ENCODE measurements around the gene SEC61B. TPM values are rescaled to one million over a fixed set of nuclear protein-coding genes. Genes with fewer than 3 reads are reported as not detected.

SEC61B gene
- total RNA-seq, 2 experiments from 2014 or later, result 83.4 to 84.2 TPM

GRCh38 chr9:99234618-99235017 lies 12.5 kb downstream of the SEC61B start:
- no peak overlapping the region for H3K4me3 Mint-ChIP-seq
- no peak overlapping the region for H3K4me3 ChIP-seq (ENCODE audit: low read length)
- no peak overlapping the region for H3K27ac ChIP-seq (ENCODE audit: low read depth in 1 of 2, low read length in 2 of 2)
- ATAC-seq (ENCODE audit: poor library complexity), result no peak
- no peaks in the 10 kb centered on the region for H3K27me3 ChIP-seq (ENCODE audit: control insufficient read depth in 1 of 2, insufficient read depth in 2 of 2, low read length in 2 of 2)
- TF ChIP-seq, protein P1, sequence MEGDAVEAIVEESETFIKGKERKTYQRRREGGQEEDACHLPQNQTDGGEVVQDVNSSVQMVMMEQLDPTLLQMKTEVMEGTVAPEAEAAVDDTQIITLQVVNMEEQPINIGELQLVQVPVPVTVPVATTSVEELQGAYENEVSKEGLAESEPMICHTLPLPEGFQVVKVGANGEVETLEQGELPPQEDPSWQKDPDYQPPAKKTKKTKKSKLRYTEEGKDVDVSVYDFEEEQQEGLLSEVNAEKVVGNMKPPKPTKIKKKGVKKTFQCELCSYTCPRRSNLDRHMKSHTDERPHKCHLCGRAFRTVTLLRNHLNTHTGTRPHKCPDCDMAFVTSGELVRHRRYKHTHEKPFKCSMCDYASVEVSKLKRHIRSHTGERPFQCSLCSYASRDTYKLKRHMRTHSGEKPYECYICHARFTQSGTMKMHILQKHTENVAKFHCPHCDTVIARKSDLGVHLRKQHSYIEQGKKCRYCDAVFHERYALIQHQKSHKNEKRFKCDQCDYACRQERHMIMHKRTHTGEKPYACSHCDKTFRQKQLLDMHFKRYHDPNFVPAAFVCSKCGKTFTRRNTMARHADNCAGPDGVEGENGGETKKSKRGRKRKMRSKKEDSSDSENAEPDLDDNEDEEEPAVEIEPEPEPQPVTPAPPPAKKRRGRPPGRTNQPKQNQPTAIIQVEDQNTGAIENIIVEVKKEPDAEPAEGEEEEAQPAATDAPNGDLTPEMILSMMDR (IDR thresholded peaks at IDR 0.05), result no peak
- H3K36me3 Mint-ChIP-seq (ENCODE audit: low read depth), result peaks cover 56% of the 10 kb centered on the region
- ChIA-PET POLR2A (interaction anchor here (1.2 kb wide), 1 partner anchor 13 kb away, joined by 4 read pairs; the partner anchor contains the start of genes ALG2 and SEC61B), CTCF (no interaction called here)
- peaks cover 13% of the 10 kb centered on the region for H3K4me1 Mint-ChIP-seq (ENCODE audit: low read depth)
- no peaks in the 10 kb centered on the region for H3K9me3 Mint-ChIP-seq
- no peaks in the 10 kb centered on the region for H3K9me3 ChIP-seq (ENCODE audit: control insufficient read depth in 1 of 2, insufficient read depth in 1 of 2, low read length in 2 of 2)
- H3K27me3 Mint-ChIP-seq, result no peaks in the 10 kb centered on the region
- H3K4me1 ChIP-seq (ENCODE audit: insufficient read depth, low read length), result no peaks in the 10 kb centered on the region
- H3K27ac Mint-ChIP-seq, result no peak overlapping the region
- DNase-seq, result no peak
- H3K36me3 ChIP-seq (ENCODE audit: insufficient read depth, low read length), result peaks cover 37% of the 10 kb centered on the region
- intact Hi-C loops (cut with DNase I, micrococcal nuclease), result no loop called here

DNA sequence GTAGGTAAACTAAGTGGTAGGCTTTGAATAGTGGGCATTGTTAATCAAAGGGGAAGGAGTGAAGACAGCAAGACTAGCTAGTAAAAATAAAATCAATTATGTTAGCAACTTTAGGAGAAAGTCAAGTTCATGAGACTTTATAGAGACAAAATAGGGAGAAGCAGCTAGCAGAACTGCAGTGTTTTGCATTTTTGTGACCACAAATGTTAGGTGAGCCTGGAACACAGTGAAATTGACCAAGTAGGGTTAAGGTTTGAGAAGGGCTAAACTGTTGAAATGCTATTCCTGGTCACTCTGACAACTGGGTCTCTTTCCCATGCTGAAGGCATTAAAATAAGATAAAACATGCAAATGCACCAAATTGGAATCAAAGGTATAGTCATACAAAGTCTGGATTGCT lies 13.0 kb downstream of the SEC61B start:
- Mint-ChIP-seq H3K27me3 (no peaks in the 10 kb centered on the region), H3K27ac (no peak overlapping the region), H3K4me3 (no peak overlapping the region), H3K4me1 (ENCODE audit: low read depth) (peaks cover 13% of the 10 kb centered on the region), H3K9me3 (no peaks in the 10 kb centered on the region), H3K36me3 (ENCODE audit: low read depth) (peaks cover 60% of the 10 kb centered on the region)
- ATAC-seq (ENCODE audit: poor library complexity) (no peak), DNase-seq (no peak)
- H3K4me1 ChIP-seq (ENCODE audit: insufficient read depth, low read length), result no peaks in the 10 kb centered on the region
- H3K4me3 ChIP-seq (ENCODE audit: low read length), result no peak overlapping the region
- no peaks in the 10 kb centered on the region for H3K9me3 ChIP-seq (ENCODE audit: control insufficient read depth in 1 of 2, insufficient read depth in 1 of 2, low read length in 2 of 2)
- peaks cover 33% of the 10 kb centered on the region for H3K36me3 ChIP-seq (ENCODE audit: insufficient read depth, low read length)
- CTCF ChIA-PET, result no interaction called here
- no peaks in the 10 kb centered on the region for H3K27me3 ChIP-seq (ENCODE audit: control insufficient read depth in 1 of 2, insufficient read depth in 2 of 2, low read length in 2 of 2)
- intact Hi-C loops (cut with DNase I, micrococcal nuclease), result no loop called here
- TF ChIP-seq, protein P1 (IDR thresholded peaks at IDR 0.05), result no peak
- POLR2A ChIA-PET, result no interaction called here
- no peak overlapping the region for H3K27ac ChIP-seq (ENCODE audit: low read depth in 1 of 2, low read length in 2 of 2)

DNA sequence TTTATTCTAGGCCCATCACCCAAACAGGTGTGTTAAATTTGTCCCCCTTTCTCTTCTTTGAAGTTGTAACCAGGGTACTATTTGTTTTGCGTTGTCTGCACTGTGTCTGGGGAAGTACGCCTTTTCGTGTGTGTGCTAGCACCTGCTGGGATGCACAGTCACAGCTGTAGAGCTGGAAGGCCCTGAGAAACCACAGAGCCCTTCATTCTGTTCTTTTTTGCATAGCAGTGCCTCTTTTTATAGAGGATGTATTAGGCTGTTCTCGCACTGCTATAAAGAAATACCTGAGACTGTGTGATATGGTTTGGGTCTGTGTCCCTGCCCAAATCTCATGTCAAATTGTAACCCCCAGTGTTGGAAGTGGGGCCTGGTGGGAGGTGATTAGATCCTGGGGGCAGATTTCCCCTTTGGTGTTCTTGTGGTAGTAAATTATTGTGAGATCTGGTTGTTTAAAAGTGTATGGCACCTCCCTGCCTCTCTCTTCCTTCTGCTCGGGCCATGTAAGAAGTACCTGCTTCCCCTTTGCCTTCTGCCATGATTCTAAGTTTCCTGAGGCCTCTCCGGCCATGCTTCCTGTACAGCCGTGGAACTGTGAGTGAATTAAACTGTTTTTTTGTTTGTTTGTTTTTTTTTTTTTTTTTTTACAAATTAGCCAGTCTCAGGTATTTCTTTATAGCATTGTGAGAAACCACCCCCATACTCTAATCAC lies 14.0 kb downstream of the SEC61B start:
- peaks cover 24% of the 10 kb centered on the region for H3K36me3 ChIP-seq (ENCODE audit: insufficient read depth, low read length)
- H3K27ac Mint-ChIP-seq, result peak overlapping the region; percentile 47
- DNase-seq (peak in 2 of 14 experiments; percentile 25 to 29), ATAC-seq (ENCODE audit: poor library complexity) (peak; percentile 55)
- no peak overlapping the region for H3K27ac ChIP-seq (ENCODE audit: low read depth in 1 of 2, low read length in 2 of 2)
- no peaks in the 10 kb centered on the region for H3K9me3 ChIP-seq (ENCODE audit: control insufficient read depth in 1 of 2, insufficient read depth in 1 of 2, low read length in 2 of 2)
- H3K4me1 Mint-ChIP-seq (ENCODE audit: low read depth), result peaks cover 13% of the 10 kb centered on the region
- peaks cover 58% of the 10 kb centered on the region for H3K36me3 Mint-ChIP-seq (ENCODE audit: low read depth)
- intact Hi-C loops (cut with DNase I, micrococcal nuclease), result no loop called here
- TF ChIP-seq, protein P1 (IDR thresholded peaks at IDR 0.05), result no peak
- H3K4me3 Mint-ChIP-seq, result no peak overlapping the region
- H3K4me3 ChIP-seq (ENCODE audit: low read length), result no peak overlapping the region
- no peaks in the 10 kb centered on the region for H3K4me1 ChIP-seq (ENCODE audit: insufficient read depth, low read length)
- H3K27me3 Mint-ChIP-seq, result no peaks in the 10 kb centered on the region
- no peaks in the 10 kb centered on the region for H3K9me3 Mint-ChIP-seq
- ChIA-PET POLR2A (no interaction called here), CTCF (no interaction called here)
- H3K27me3 ChIP-seq (ENCODE audit: control insufficient read depth in 1 of 2, insufficient read depth in 2 of 2, low read length in 2 of 2), result no peaks in the 10 kb centered on the region

All from CD4-positive, alpha-beta T cell (primary cell).